A673 (cell line): ENCODE results near the gene JPH2.

Source experiments
- CTCF ChIP-seq: fragments of 300-800, 200-600 bp; sonication (generic); conservative IDR thresholded peaks from 2 replicates; pipeline ENCODE4 v1.5.1; 2017; ENCODE audit warnings: low read depth, mild to moderate bottlenecking, antibody characterized with exemption, low read length, moderate library complexity, mixed read lengths
- EZH2 ChIP-seq: fragments of 200-600 bp; sonication (generic); IDR thresholded peaks from 2 replicates; pipeline ENCODE4 v1.6.1; 2017; ENCODE audit warnings: borderline replicate concordance, low read depth, mild to moderate bottlenecking, mixed read lengths, antibody characterized with exemption, low read length; ENCODE audit not compliant: poor library complexity, severe bottlenecking

GRCh38 chr20:44151621-44152416 lies 35.2 kb downstream of the JPH2 start:
- no peak for TF ChIP-seq CTCF
- TF ChIP-seq EZH2: no peak
